Neutrophil (primary cell): ENCODE data around the gene SYNPR.

ENCODE experiments used
- H3K27ac ChIP-seq: fragments of 200-600 bp; sonication (generic); 2 replicates; pipeline ENCODE4 v1.5.1; 2016; ENCODE audit warnings: mild to moderate bottlenecking, moderate library complexity
- H3K27me3 ChIP-seq: fragments of 200-600 bp; sonication (generic); 2 replicates; pipeline ENCODE4 v1.6.0; 2016; ENCODE audit warnings: mild to moderate bottlenecking
- H3K36me3 ChIP-seq: fragments of 200-600 bp; sonication (generic); 2 replicates; pipeline ENCODE4 v1.5.1; 2017
- H3K4me1 ChIP-seq, 2 experiments: fragments of 200-600 bp in 1 of 2; sonication (generic) in 1 of 2; 1 replicate in 1 of 2; 2 replicates in 1 of 2; pipeline versions ENCODE4 v1.5.1 to v1.6.1; 2013 to 2016; ENCODE audit warnings: low read depth in 1 of 2, low read length in 1 of 2, mild to moderate bottlenecking in 1 of 2, moderate library complexity in 1 of 2; ENCODE audit not compliant: control insufficient read depth in 1 of 2, insufficient read depth in 1 of 2
- H3K4me3 ChIP-seq, 2 experiments: fragments of 200-600 bp in 1 of 2; sonication (generic) in 1 of 2; 1 replicate in 1 of 2; 2 replicates in 1 of 2; pipeline ENCODE4 v1.5.1; 2013 to 2016; ENCODE audit warnings: low read depth in 1 of 2, low read length in 1 of 2, mild to moderate bottlenecking in 1 of 2, moderate library complexity in 1 of 2
- H3K9me3 ChIP-seq: fragments of 200-600 bp; sonication (generic); 2 replicates; pipeline ENCODE4 v1.5.1; 2016
- CTCF ChIP-seq: fragments of 200-600 bp; sonication (generic); IDR thresholded peaks from 2 replicates; pipeline ENCODE4 v1.5.1; 2016; ENCODE audit warnings: antibody characterized with exemption

SYNPR gene

GRCh38 chr3:63662500-63662899 is 384.4 kb downstream of the SYNPR start:
- H3K9me3 ChIP-seq = no peaks in the 10 kb centered on the region
- no peaks in the 10 kb centered on the region for H3K36me3 ChIP-seq
- H3K4me1 ChIP-seq = no peaks in the 10 kb centered on the region
- H3K27me3 ChIP-seq = no peaks in the 10 kb centered on the region
- no peak for TF ChIP-seq CTCF
- H3K4me3 ChIP-seq = no peak overlapping the region
- no peak overlapping the region for H3K27ac ChIP-seq
